HG03378 (cell line): Measurements from ENCODE around the gene DHCR7.

Source experiments
- ATAC-seq: cut with Tn5 transposase; IDR thresholded peaks from one replicate; pipeline ENCODE4 v1.9.1; 2021; ENCODE audit warnings: mild to moderate bottlenecking, moderate library complexity; ENCODE audit not compliant: unreplicated experiment

The DHCR7 gene

GRCh38 chr11:71387784-71388636 lies 60.2 kb downstream of the DHCR7 start:
- ATAC-seq = no peak

DNA sequence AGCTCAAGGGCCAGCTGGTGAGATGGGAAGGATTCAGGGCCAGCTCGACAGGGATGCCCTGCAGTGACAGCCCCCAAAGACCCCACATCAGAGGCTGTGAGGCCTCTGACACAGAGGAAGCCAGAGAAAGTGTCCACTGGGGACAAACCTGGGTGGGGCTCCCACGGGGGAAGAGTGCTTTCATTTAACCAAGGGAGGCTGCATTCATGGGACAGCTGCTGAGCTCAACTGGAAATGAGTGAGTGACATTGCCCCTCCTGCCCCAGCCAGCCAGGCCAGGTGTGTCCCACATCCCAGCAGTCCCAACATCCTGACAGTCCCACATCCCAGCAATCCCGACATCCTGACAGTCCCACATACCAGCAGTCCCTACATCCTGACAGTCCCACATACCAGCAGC lies 61.0 kb downstream of the DHCR7 start:
- no peak for ATAC-seq

- ATAC-seq = no peak
These were observed 62.0 kb downstream of the DHCR7 start for GRCh38 chr11:71386202-71386601.

DNA sequence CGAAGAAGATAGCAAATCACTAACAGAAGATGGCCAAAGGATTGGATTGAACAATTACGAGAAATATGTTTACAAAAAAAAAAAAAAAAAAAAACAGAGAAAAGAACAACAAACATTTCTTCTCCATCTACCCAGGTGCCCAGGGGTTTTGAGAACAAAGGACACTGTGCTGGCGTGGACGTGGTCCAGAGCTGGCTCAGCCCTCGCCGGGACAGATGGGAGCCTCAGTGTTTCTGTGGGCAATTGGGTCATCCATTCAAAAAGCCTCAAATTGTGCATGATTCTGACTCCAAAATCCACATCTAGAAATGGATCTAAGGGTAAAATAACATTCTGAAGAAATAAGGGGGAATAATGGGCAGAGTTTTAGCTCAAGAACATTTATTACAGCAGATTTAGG lies 63.1 kb downstream of the DHCR7 start:
- ATAC-seq = no peak

- no peak for ATAC-seq
These were observed 63.6 kb downstream of the DHCR7 start for GRCh38 chr11:71384561-71384960.
